H1 (cell line): ENCODE data around the gene SLC5A9. TPM values are rescaled to one million over a fixed set of nuclear protein-coding genes. Genes with fewer than 3 reads are reported as not detected.

Experiments used
- BCL11A ChIP-seq, 2 experiments: IDR thresholded peaks; one replicate each; pipeline ENCODE4 v1.6.1; 2011; ENCODE audit warnings: low read depth in 2 of 2, low read length in 2 of 2, mild to moderate bottlenecking in 2 of 2
- CHD1 ChIP-seq: IDR thresholded peaks from 2 replicates; pipeline ENCODE4 v1.6.1; 2012; ENCODE audit warnings: low read depth, low read length, improper control_type of control experiment
- CHD7 ChIP-seq: fragments of 300-600 bp; sonication (generic); IDR thresholded peaks from 2 replicates; pipeline ENCODE4 v1.7.1; 2012; ENCODE audit warnings: low read length, moderate library complexity, mild to moderate bottlenecking, inconsistent platforms; ENCODE audit not compliant: insufficient replicate concordance
- EGR1 ChIP-seq: IDR thresholded peaks from 2 replicates; pipeline ENCODE4 v1.6.1; 2011; ENCODE audit warnings: low read depth, low read length, borderline replicate concordance
- NRF1 ChIP-seq: IDR thresholded peaks from 2 replicates; pipeline ENCODE4 v1.6.1; 2011; ENCODE audit warnings: mild to moderate bottlenecking, low read depth, low read length, improper control_type of control experiment
- SAP30 ChIP-seq: fragments of 300-600 bp; sonication (generic); IDR thresholded peaks from 2 replicates; pipeline ENCODE4 v1.7.1; 2012; ENCODE audit warnings: low read length, moderate library complexity, mild to moderate bottlenecking, inconsistent platforms; ENCODE audit not compliant: insufficient read depth, insufficient replicate concordance
- USF2 ChIP-seq: IDR thresholded peaks from 2 replicates; pipeline ENCODE4 v1.6.1; 2011; ENCODE audit warnings: low read length, improper control_type of control experiment
- ZNF274 ChIP-seq: IDR thresholded peaks from 2 replicates; pipeline ENCODE4 v1.7.0; 2012; ENCODE audit warnings: low read length, borderline replicate concordance; ENCODE audit errors: extremely low read depth
- polyA plus RNA-seq, 7 experiments: library from polyadenylated mRNA; depleted of rRNA in 3 of 7; stranded (reverse) in 5 of 7; unstranded in 2 of 7; fragments of >200 nt in 5 of 7; fragments of 200-250 nt in 2 of 7; gene quantifications; 1 replicate in 5 of 7; 2 replicates in 1 of 7; 4 replicates in 1 of 7; pipeline versions ENCODE4 v1.2.1 to v1.2.3, GENCODE V29; 2011 to 2013; ENCODE audit warnings: missing spikeins in 2 of 7, mixed read lengths in 2 of 7
- total RNA-seq: library from RNA; stranded (reverse); fragmentation: NEBNext Ultra II Directional; extraction: Animal tissue kit (Norgen Biotek cat#: 25700); gene quantifications from 2 replicates; pipeline ENCODE4 v1.2.1, GENCODE V29; 2021

SLC5A9 gene
- total and polyA plus RNA-seq, 2 of the 8 experiments (the other 6 are each of a cell fraction or from before 2014, with no cell fraction given): 0.03 TPM; not detected in 1

- TF ChIP-seq USF2: no peak
- no peak for TF ChIP-seq CHD7
- no peak for TF ChIP-seq EGR1
- no peak for TF ChIP-seq SAP30
- no peak for TF ChIP-seq BCL11A (IDR thresholded peaks at IDR 0.05; ENCODE audit: low read depth in 2 of 2, low read length in 2 of 2)
- TF ChIP-seq ZNF274: no peak
- TF ChIP-seq CHD1: no peak
- TF ChIP-seq NRF1: no peak
Measured at GRCh38 chr1:48250572-48250971, 28.1 kb downstream of the SLC5A9 start (continued).
